GM19328 (cell line): ENCODE results near the gene PDE10A.
"Not testable (repeated sequence)": the region's sequence is repeated elsewhere in the genome, so short reads cannot be mapped to it uniquely, and the experiment has no call there.

ENCODE experiments used
- ATAC-seq: cut with Tn5 transposase; IDR thresholded peaks from one replicate; pipeline ENCODE4 v1.9.1; 2021; ENCODE audit warnings: mild to moderate bottlenecking, moderate library complexity; ENCODE audit not compliant: unreplicated experiment

The PDE10A gene

GRCh38 chr6:165486183-165487137 lies 176.6 kb downstream of the PDE10A start:
- no peak for ATAC-seq

DNA sequence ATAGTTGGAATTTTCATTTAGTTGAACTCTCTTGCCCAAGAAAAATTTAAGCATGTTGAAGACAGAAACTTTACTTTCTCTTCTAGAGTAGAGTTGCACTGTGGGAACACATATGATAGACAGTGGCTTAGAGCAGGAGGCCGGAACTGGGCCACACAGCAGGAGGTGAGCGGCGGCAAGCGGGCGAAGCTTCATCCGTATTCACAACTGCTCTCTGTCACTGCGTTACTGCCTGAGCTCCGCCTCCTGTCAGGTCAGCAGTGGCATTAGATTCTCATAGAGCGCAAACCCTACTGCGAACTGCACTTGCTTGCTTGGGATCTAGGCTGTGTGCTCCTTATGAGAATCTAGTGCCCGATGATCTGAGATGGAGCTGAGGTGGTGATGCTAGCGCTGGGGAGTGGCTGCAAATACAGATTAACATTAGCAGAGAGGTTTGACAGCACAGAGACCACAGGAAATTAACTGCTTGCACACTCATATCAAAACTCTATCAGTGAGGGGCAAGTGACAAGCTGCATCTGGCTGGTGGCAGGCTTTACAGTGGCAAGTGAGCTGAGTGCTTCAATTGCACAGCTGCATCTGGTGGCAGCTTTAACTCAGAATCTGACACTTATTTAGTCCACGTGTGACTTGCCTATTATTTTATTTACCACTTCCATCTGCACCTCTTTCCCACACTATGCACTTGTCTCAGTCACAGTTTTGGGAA lies 178.7 kb downstream of the PDE10A start:
- no peak for ATAC-seq

GRCh38 chr6:165481921-165482320 lies 181.1 kb downstream of the PDE10A start:
- no peak for ATAC-seq

GRCh38 chr6:165480916-165481315 lies 182.1 kb downstream of the PDE10A start:
- ATAC-seq: no peak

GRCh38 chr6:165478581-165478980 lies 184.5 kb downstream of the PDE10A start:
- ATAC-seq: no peak

DNA sequence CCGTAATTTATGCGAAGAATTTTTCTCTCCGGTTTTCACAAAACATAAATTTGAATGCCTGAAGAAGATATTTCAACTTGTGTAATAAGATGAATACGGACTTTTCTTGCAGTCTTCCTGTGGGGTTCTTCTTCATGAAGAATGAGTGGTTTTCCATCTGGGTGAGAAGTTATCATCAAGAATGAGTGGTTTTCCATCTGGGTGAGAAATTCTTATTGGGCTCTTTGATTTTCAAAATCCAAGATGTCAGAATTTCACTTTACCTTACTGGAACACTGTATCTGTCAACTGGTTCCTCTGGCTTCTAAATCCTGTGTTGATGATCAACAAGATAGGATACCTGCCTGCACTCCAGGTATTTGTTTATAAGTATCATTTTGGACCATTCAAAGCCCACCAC lies 193.6 kb downstream of the PDE10A start:
- no peak for ATAC-seq

DNA sequence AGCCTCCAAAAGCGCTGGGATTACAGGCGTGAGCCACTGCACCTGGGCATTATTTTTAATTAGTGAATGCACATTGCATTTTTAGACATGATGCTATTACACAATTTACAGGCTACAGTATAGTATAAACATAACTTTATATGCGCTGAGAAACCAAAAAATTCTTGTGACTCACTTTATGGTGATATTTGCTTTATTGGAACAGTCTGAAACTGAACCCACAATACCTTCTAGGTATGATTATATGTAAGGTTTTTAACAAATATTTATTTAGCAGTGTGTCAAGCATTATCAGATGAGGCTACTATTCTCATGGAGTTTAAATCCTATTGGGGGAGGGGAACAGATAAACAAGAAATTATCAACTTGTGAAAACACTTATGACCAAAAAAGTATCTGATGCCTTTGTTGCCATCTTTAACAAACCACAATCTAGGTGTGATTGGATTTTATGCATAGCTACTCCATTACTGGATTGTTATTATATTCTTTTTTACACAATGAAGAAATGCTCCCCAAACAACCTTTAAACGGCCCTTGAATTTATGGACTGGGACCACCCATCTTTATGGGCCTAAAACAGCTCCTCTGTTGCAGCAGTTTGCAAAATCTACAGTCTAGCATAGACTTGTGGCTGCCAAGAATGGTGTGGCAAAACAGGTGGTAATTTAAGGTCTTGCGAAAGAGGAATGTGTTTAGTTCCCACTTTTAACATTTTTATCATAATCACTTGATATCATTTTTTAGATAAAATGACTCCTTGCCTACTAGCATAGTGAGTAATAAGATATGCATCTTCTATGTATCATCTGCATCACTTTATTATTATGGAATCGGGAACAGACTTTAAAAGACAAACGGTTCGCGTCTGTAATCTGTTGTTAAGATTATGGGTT lies 194.5 kb downstream of the PDE10A start:
- ATAC-seq: no peak

DNA sequence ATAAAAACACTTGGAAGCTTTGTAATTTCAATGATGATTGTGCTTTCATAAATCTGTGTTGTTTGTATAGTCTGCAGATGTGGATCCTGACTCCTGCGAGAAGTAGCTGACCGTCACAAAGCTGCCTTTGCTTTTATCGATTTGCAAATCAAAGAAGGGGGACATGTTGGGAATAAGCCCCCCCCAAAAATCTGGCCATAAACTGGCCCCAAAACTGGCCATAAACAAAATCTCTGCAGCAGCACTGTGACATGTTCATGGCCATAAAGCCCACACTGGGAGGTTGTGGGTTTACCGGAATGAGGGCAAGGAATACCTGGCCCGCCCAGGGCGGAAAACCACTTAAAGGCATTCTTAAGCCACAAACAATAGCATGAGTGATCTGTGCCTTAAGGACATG lies 199.5 kb downstream of the PDE10A start:
- ATAC-seq: not testable (repeated sequence)

GRCh38 chr6:165459605-165460301 lies 203.3 kb downstream of the PDE10A start:
- not testable (repeated sequence) for ATAC-seq

- ATAC-seq: no peak
Observed at GRCh38 chr6:165458134-165458533, 204.9 kb downstream of the PDE10A start.

GRCh38 chr6:165456286-165456685 lies 206.8 kb downstream of the PDE10A start:
- ATAC-seq: no peak

DNA sequence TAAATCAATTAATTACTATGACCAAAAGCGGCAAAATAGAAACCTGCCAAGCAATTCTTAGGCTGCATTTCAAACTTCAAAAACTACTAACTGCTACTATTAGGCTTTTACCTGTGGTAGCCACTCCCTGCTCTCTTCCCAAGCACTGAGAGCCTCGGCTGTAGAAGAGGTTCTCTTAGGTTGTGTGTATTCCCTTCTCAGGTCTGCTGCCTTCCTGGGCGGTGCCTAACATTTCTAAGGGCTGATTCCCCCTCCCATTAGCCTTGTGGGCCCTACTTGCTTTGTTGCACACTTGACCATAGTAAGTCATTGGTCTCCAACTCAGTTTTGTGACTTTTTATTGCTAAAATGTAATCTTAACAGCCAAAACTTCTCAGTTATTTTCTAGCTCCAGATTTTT lies 207.6 kb downstream of the PDE10A start:
- ATAC-seq: no peak

GRCh38 chr6:165453395-165453794 lies 209.6 kb downstream of the PDE10A start:
- ATAC-seq: no peak

GRCh38 chr6:165451838-165452237 lies 211.2 kb downstream of the PDE10A start:
- ATAC-seq: no peak

- no peak for ATAC-seq
Observed at GRCh38 chr6:165448210-165448609, 214.8 kb downstream of the PDE10A start.

DNA sequence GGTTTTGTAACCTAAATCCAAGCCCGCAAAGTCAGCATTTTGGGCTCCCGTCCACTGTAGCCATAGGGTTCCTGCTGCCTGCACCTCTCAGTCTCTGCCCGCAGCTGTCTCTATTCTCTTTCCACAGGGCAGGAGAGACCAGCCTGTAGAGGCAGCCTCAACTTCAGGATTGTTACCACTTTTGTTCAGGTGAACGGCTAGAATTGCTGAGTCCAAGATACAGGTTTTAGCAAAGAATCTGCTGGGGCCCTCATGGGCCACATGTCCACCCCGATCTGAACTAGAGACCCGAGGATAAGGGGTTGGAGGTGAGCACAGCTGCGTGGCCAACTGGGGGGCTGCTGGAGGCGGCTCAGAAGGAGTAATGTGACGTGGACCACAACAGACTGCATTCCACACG lies 215.9 kb downstream of the PDE10A start:
- no peak for ATAC-seq

- no peak for ATAC-seq
Observed at GRCh38 chr6:165446331-165446730, 216.7 kb downstream of the PDE10A start.

- no peak for ATAC-seq
Observed at GRCh38 chr6:165443462-165443861, 219.6 kb downstream of the PDE10A start.

- no peak for ATAC-seq
Observed at GRCh38 chr6:165441181-165441580, 221.9 kb downstream of the PDE10A start.

DNA sequence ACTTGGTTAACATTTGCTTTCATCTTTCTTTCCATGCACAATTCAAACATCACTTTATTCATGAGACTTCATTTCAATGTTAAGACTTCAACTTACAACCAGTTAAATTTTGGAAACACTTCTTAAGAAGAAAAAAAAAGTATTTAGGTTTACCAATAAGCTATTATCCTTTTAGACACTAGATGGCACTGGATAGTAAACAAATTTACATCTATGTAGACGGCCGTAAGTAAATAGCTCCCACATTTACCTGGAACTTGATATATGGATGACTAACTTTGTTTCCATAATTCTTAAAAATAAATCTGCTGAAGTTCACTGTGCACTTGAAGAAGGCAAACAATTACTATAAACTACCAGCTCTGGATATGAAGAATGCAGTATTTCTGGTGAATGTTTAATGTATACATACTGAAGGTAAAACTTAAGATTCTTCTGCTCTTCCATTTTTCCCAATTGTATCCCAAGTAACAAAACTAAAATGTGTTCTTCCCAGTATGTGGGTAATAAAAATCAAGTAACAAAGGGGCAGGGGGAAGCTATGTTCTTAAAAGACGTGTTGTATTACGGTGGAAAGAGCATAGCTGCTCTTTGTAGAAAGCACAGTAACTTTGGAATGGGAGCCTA lies 223.0 kb downstream of the PDE10A start:
- no peak for ATAC-seq
